ENCODE results near the gene TLCD3A.
"Not testable (repeated sequence)": the region's sequence is repeated elsewhere in the genome, so short reads cannot be mapped to it uniquely, and the experiment has no call there.

Gene TLCD3A

DNA sequence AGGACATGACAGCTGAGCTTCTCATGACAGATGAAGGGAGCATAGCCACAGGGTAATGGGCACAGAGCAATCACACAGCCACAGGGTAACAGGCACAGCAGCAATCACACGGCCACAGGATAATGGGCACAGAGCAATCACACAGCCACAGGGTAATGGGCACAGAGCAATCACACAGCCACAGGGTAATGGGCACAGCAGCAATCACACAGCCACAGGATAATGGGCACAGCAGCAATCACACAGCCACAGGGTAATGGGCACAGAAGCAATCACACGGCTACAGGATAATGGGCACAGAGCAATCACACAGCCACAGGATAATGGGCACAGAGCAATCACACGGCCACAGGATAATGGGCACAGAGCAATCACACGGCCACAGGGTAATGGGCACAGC, 16.2 kb downstream of the TLCD3A start:
- DNase-seq (ENCODE audit: low read depth in 2 of 2), result not testable (repeated sequence)

DNA sequence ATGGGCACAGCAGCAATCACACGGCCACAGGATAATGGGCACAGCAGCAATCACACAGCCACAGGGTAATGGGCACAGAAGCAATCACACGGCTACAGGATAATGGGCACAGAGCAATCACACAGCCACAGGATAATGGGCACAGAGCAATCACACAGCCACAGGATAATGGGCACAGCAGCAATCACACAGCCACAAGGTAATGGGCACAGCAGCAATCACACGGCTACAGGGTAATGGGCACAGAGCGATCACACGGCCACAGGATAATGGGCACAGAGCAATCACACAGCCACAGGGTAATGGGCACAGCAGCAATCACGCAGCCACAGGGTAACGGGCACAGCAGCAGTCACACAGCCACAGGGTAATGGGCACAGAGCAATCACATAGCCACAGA, 17.0 kb downstream of the TLCD3A start:
- DNase-seq (ENCODE audit: low read depth in 2 of 2), result not testable (repeated sequence)

DNA sequence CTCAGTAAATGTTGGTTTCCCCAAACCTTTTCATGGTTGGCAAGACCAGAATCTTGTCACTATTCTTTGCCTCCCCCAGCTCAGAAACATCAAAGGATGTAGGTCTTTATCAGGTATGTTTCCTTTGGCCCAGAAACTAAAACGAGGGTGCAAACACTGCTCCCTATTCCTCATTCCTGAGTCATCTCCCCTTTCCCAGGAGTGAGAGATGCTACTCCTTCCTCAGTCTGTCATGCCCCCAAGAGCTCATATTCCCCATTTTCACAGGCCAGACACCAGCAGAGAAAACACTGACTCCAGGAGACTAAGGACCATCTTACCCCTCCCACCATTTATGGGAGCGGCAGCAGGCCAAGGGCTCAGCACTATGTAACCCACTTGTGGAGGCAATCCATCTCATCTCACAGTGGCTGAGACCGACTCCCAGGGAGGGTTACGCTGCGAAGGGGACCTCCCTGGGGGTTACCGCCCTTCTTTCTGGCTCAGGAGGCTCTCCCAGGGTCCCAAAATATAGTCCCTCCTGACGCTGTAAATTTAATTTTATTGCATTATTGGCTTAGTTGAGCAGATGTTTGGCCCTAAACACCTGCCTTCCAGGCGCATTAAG, 18.1 kb downstream of the TLCD3A start:
- DNase-seq (ENCODE audit: low read depth in 2 of 2), result no peak

DNA sequence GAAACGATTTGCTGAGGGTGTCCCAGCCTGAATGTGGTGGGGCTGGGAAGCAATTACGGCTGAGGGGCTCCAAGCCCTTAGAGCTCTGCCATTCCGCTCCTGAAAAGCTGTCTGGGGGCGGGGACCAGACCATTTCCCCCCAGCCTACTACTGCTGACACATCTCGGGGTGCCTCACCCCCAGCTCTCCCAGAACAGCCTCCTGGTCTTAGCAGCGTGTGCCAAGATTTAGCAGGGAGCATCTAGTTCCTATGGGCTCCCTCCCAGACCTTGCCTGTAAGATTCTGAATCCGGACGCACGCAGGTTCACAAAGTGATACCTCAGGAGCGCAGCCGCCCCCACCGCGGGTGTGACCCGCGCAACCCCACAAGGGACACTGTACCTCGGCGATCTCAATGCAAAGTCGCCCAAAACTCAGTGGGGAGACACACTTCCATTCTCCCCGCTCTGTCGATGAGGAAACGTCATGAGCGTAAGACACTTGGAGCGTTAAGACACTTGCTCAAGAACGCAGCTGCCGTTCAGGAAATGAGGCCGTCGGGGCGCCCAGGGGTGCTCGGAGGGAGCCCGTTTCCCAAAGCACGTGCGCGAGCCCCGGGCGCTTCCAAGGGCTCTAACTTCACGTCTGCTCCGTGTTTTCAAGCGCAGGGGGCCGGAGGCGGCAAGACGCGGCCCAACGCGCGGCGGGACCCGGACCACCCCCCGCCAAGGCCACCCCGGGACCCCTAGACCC, 19.0 kb downstream of the TLCD3A start:
- no peak for DNase-seq (ENCODE audit: low read depth in 2 of 2)

DNA sequence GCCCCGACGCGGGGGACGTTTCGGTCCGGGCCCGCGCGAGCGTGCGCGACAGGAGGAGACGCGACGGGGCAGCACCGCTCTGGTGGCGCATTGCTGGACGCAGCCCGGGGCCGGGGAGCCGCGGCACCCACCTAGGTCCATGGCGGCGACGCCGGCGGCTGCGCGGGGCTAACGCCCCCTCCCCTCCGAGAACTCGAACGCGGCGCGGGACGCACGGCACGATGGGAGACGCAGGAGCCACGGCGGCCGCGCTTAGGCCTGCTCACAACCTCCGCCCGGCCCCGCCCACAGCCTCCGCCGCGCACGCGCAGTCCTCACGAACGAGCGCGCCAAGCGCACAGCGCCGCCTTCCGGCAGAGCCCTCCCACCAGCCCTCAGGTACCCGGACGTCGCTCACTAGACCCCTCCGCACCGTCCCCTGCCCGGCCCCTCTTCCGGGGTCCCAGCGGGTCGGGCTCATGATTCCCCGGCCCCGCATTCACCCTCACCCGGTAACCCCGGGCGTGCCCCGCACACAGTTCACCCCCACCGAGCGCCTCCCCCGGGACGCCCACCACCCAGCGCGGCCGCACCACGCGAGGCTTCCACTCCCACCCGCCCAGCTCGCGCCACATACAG, 19.7 kb downstream of the TLCD3A start, which contains the start of gene GEMIN4:
TSS of gene GEMIN4 (minus strand) at position 263 of the 618 bp plus-strand sequence. CDS start at position 141, 122 bp downstream.
- peak; percentile 68 for DNase-seq (ENCODE audit: low read depth in 2 of 2)

DNA sequence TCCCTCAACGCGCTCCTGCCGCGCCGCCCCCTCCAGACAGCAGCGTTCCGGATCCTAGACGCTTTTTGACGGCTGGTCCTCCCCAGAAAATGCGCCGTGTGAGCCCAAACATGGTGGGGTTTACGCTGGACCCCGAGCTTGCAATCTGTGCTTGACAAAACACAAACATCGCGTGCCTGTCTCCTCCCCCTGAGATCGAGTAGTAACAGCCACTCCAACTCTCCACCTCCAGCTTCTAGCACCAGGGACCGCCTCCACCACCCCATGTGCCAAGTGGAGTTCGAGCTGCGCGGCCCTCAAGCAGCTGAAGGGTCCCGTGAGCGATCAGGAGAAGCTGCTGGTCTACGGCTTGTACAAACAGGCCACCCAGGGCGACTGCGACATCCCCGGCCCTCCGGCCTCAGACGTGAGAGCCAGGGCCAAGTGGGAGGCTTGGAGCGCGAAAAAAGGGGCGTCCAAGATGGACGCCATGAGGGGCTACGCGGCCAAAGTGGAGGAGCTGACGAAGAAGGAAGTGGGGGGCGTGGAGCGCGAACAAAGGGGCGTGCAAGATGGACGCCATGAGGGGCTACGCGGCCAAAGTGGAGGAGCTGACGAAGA, 20.3 kb downstream of the TLCD3A start:
- peak in 1 of 2 experiments; percentile 28 for DNase-seq (ENCODE audit: low read depth in 2 of 2)

DNA sequence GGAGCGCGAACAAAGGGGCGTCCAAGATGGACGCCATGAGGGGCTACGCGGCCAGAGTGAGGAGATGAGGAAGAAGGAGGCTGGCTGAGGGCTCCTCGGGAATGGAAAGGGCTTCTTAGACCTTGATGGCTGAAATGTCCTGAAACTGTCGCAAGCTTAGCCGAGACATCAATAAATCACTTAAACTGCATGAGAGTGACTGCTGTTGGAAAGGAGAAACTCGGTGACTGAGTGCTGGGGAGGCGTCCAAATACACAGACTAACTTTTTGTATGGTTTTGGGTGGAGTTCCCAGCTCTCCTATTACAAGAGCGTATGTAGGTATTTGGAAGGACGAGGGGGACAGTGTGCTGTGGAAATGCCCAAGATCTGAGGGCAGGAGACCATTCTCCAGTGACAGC, 21.0 kb downstream of the TLCD3A start:
- DNase-seq (ENCODE audit: low read depth in 2 of 2), result no peak

DNA sequence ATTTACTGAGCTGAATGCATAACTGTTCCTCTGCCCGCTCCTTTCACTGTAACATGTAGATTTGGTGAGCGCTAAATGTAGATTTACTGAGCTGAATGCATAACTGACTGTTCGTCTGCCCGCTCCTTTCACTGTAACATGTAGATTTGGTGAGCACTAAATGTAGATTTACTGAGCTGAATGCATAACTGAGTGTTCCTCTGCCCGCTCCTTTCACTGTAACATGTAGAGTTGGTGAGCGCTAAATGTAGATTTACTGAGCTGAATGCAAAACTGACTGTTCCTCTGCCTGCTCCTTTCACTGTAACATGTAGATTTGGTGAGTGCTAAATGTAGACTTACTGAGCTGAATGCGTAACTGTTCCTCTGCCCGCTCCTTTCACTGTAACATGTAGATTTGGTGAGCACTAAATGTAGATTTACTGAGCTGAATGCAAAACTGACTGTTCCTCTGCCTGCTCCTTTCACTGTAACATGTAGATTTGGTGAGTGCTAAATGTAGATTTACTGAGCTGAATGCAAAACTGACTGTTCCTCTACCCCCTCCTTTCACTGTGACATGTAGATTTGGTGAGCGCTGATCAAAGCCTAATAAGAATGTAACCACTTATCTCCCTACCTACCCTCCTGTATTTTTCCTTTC, 23.0 kb downstream of the TLCD3A start:
- not testable (repeated sequence) for DNase-seq (ENCODE audit: low read depth in 2 of 2)

DNA sequence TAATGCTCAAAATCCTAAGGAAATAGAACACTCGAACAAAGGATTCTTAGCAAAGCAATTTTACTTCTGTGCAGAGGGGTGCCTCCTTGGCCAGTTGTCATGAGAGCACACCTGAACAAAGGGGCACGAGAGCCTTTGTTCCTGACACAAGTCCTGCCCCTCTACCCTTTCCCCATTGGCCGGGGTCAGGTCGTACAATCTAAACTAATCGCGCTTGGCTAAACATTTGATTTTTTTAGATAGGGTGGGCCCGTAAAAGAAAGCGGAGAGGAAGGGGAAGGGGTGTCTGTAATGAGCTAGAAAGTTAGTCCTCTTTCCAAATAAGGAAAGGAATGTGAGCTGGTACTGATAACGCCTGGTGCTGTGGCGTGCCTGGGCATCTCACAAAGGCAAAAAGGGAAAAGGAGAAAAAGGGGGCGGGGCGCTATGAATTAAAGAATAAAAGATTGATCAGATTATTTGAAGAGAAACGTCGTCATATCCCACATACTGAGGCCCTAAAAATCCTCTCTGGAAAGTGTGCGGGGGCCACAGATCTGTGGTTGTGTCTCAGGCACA, 23.7 kb downstream of the TLCD3A start:
- not testable (repeated sequence) for DNase-seq (ENCODE audit: low read depth in 2 of 2)

DNA sequence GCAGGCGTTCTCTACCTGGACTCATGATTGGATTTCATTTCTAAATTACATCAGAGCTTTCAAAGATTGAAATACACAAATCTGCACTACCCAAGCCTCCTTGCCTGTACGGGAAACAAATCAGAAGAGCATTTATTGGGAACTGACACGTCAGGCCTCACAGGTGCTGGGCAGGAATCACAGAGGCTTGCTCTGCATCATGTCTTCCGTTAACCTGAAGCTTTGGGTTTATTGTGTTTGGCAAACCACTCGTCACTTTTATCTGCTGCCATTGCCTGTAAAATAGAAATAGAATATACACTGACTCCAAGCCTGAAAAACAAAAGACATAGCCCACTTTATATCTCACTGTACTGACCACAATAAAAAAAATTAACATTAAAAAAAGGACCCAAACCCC, 27.6 kb downstream of the TLCD3A start:
- no peak for DNase-seq (ENCODE audit: low read depth in 2 of 2)

DNA sequence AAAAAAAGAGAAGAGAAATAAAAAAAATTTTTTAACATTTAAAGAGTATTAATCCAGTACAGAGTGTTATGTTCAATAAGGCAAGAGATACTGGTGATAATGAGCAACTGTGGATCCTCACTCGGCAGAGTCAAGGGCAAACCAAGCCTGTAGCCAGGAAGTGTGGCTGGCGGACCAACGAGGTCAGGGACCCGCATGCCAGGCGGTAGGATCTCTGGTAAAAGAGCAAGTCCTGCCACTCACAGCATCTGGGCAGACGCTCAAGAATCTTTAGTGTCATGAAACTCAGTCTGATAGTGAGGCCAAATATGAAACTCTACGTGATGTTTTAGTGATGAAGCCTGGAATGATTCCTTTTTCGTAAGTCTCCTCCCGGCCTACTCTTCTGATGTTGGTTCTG, 28.0 kb downstream of the TLCD3A start:
- no peak for DNase-seq (ENCODE audit: low read depth in 2 of 2)

DNA sequence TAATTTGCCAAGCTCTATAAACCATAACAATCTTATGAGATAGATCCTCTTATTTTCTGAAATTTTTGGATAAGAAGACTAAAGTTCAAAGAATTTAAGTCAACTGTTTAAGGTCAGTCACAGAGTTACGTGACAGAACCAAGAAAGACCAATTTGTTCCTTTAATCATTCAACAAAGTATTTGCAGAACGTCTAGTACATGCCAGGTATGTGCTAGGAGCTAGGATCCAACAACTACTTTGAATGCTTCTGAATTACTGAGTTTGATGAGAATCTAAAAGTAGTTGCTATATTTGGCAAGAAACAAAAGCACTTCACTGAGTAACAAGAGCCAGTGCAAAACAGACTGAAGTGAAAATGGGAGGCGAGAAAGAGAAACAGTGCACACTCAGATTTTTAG, 34.7 kb downstream of the TLCD3A start:
- DNase-seq (ENCODE audit: low read depth in 2 of 2), result no peak

DNA sequence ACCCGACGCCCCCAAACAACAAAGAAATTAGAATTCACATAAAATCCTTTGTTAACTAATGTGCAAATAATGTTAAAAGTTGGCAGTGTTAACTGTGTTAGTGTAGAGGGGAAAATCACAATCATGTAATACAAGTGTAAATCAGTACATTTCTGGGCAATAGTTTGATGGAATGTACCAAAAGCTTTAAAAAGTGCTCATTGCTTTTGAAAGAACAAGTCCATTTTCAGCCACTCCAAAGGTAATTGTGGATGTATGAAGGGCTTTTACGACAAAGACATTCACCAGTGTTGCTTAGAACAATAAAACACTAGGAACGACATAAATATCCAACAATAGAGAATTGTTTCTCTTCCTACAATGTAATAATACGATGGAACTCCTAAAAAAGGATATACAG, 40.6 kb downstream of the TLCD3A start:
- DNase-seq (ENCODE audit: low read depth in 2 of 2), result no peak

DNA sequence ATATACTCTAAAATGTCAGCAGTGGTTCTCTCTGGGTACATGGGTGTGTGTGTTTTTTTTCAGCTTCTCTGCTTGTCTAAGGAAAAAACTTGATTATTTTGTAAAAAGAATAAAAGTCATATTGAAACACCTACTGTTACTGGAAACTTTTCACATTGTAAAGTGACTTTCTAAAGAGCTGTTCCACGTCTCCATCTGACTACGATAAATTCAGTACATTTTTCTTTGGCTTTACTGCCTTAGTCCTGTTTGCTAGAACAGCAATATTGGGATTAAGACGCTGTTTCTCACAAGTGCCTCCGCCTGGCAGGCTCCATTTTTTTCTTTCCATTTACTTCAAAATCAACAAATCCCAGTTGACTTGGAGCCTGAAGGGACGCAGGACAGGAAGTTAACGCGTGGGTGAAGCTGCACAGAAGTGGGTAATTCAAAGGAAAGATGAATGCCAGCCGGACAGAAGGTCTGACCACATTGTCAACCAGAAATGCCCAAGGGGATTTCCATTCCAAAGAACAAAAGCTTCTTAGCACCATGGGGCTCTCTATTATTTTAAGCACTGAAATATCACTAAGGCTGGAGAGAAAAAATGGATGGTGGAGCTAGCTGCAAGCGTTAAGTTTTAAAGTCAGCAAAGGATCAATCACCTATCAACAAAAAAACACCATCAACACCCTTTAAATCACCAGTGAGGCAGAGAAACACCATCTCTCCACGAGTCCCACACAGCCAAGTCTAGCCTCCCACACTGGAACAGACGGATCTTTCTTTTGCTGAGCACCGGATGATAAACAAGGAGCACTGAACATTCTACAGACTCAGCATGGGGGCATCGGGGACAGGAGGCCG, 41.3 kb downstream of the TLCD3A start:
- DNase-seq (ENCODE audit: low read depth in 2 of 2), result no peak

DNA sequence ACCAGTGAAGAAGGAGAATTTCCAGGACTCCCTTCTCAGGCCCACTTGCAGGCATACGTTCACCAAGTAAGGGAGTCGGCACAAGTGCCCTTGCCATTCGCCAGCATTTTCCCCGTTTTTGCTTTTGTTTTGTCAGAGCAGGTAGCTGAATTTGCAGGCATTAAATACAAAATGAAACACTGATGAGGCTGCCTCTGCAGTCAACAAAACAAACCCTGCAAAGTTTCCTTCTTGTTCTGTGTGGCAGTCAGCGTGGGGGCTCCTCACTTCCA, 41.9 kb downstream of the TLCD3A start:
- DNase-seq (ENCODE audit: low read depth in 2 of 2), result no peak

DNA sequence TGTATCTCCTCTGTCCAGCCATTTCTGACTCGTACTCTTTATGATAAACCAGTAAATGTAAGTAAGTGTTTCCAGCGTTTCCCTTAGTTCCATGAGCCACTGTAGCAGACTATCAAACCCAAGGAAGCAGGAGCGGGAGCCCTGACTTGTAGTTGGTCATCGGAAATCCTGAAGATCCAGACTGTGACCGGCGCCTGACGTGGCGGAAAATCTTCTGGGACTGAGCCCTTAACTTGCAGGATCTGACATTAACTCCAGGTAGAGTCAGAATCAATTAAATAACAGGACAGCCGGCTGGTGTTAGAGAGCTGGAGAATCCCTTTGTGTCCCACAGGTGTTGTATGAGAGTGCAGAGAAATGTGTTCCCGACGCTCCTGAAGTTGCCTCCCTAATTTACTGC, 45.7 kb downstream of the TLCD3A start:
- DNase-seq (ENCODE audit: low read depth in 2 of 2), result no peak

DNA sequence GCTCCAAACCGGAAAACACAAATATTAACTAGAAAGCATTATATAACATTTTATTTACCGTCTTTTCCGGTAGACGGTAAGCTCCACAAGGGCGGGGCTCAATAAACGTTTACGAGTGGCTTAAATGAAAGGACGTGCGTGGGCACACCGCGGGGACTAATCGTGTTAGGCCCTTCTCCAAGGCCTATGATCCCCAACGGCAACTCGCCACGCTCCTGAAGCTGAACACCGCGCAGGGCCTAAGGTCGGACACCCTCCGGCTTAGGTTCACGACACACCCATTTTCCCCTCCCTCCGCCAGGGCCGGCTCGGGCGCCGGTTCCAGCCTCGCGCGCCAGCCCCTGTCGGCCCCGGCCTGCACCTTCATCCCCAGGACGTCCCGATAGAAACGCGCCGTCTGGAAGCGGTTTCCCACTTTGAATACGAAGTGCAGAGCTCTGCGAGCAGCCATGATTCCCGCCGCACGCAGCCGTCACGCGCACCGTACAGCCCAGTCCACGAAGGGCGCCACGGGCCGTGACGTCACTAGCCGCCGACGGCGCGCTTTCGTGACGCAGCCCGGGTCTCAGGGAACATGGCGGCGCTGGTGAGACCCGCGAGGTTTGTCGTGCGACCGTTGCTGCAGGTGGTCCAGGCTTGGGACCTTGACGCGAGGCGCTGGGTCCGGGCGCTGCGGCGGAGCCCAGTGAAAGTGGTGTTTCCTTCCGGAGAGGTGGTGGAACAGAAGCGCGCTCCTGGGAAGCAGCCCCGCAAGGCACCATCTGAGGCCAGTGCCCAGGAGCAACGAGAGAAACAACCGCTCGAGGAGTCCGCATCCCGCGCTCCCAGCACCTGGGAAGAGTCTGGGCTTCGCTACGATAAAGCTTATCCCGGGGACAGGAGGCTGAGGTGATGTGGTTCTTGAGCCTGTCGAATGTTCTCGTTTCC, 49.7 kb downstream of the TLCD3A start, which contains the start of the genes GLOD4 and MRM3:
TSS of gene GLOD4 (minus strand) at position 476 of the 927 bp plus-strand sequence. CDS start at position 451, 25 bp downstream.
TSS of gene MRM3 (plus strand) at position 549 of the 927 bp plus-strand sequence. CDS start at position 575, 26 bp downstream.
- DNase-seq (ENCODE audit: low read depth in 2 of 2), result peak; percentile 61 to 64

DNA sequence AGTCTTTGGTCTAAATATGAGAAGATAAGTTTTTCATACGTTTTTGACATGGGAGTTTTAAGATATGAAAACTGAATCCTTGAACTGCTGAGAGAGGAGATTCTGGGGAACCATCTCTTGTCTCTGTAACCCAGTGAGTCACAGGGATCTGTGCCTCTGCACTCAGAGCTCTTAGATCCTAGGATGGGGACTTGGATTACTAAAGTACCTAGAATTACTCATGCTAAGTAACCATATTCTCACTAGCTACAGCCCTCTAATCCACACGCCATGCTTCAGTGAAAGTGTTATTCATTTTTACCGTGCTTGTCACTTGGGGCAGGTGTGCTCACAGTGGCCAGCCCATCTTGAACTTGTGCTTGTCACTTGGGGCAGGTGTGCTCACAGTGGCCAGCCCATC, 51.7 kb downstream of the TLCD3A start:
- DNase-seq (ENCODE audit: low read depth in 2 of 2), result no peak

DNA sequence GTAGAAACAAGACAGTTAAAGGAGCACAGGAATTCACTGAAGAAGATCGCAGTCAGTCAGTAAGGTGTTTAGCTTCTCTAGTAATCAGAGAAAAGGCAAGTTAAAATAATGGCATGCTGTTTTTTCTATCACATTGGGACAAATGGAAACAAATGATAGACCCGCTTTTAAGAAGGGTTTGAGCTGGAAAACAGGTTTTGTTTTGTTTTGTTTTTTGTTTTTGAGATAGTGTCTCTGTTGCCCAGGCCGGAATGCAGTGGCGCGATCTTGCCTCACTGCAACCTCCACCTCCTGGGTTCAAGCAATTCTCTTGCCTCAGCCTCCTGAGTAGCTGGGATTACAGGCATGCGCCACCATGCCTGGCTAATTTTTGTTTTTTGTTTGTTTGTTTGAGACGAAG, 53.5 kb downstream of the TLCD3A start:
- not testable (repeated sequence) for DNase-seq (ENCODE audit: low read depth in 2 of 2)
